Measurements from ENCODE around the gene HK1. TPM values are rescaled to one million over a fixed set of nuclear protein-coding genes. Genes with fewer than 3 reads are reported as not detected.

Gene HK1
- total RNA-seq, 4 donors from 2014 or later: 92.5 to 216 (median 126) TPM

DNA sequence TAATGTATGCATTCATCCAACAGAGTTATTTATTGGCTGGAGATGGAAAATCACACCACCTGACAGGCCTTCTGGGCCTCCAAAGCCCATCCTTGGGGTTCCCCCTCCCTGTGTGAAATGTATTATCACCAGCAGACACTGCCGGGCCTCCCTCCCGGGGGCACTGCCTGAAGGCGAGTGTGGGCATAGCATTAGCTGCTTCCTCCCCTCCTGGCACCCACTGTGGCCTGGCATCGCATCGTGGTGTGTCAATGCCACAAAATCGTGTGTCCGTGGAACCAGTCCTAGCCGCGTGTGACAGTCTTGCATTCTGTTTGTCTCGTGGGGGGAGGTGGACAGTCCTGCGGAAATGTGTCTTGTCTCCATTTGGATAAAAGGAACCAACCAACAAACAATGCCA lies 123.1 kb downstream of the HK1 start:
- H3K27me3 ChIP-seq: no peaks in the 10 kb centered on the region
- no peak overlapping the region for H3K4me3 ChIP-seq
- H3K9me3 ChIP-seq: no peaks in the 10 kb centered on the region
- WGBS, 2 donors (ENCODE audit: low coverage in 1 of 2): no CpG with 5 or more reads among the region's 11 CpGs
- H3K4me1 ChIP-seq: peaks cover 0 to 51% (median 14%) of the 10 kb centered on the region in 3 donors
- H3K27ac ChIP-seq: peak overlapping the region in 2 of 4 donors; percentile 19 to 96
- H3K36me3 ChIP-seq: peaks cover 0 to 99% of the 10 kb centered on the region in 2 donors
- no peak for ATAC-seq
- TF ChIP-seq POLR2AphosphoS5 (IDR thresholded peaks at IDR 0.05): no peak
- TF ChIP-seq POLR2A (IDR thresholded peaks at IDR 0.05): no peak
- TF ChIP-seq CTCF (IDR thresholded peaks at IDR 0.05): no peak
- no peak for TF ChIP-seq EP300 (IDR thresholded peaks at IDR 0.05)

DNA sequence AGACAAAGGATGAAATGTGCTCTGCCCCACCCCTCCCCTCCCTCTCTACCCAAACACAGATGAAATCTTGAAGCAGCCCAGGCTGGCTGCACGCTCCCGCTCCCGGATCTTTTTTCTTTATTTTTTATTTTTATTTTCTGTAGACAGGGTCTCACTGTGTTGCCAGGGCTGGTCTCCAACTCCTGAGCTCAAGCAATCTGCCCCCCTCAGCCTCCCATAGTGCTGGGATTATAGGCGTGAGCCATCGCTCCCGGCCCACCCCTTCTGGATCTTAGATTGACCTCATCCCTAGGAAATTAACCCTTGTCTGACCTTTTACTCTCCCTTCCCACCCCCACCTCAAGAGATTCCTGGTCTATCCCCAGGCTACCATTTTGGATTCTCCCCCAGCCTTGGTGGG lies 124.1 kb downstream of the HK1 start:
- no peak for ATAC-seq
- H3K27me3 ChIP-seq: no peaks in the 10 kb centered on the region
- no peak for TF ChIP-seq POLR2A (IDR thresholded peaks at IDR 0.05)
- H3K36me3 ChIP-seq: peaks cover 0 to 98% of the 10 kb centered on the region in 2 donors
- peak overlapping the region in 3 of 4 donors; percentile 29 to 96 (median 48) for H3K27ac ChIP-seq
- H3K4me1 ChIP-seq: peaks cover 0 to 61% (median 24%) of the 10 kb centered on the region in 3 donors
- 44 to 46% methylated on average over 6 of the region's 6 CpGs for WGBS, 2 donors (ENCODE audit: low coverage in 1 of 2)
- no peaks in the 10 kb centered on the region for H3K9me3 ChIP-seq
- H3K4me3 ChIP-seq: no peak overlapping the region

DNA sequence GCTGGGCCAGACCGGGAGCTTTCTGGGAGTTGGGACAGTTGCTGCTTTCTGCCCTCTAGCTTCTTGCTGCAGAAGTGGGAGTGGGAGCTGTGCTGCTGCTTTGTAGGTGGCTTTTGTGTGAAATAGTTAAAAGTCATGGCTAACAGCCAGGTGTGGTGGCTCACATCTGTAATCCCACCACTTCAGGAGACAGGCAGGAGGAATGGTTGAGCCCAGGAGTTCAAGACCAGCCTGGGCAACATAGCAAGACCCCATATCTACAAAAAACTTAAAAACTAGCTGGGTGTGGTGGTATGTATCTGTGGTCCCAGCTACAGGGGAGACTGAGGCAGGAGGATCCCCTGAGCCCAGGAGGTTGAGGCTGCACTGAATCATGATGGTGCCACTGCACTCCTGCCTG lies 124.8 kb downstream of the HK1 start:
- peaks cover 0 to 91% of the 10 kb centered on the region in 2 donors for H3K36me3 ChIP-seq
- TF ChIP-seq CTCF (IDR thresholded peaks at IDR 0.05): no peak
- TF ChIP-seq POLR2A (IDR thresholded peaks at IDR 0.05): no peak
- no peaks in the 10 kb centered on the region for H3K27me3 ChIP-seq
- no peaks in the 10 kb centered on the region for H3K9me3 ChIP-seq
- H3K4me3 ChIP-seq: no peak overlapping the region
- WGBS, 2 donors (ENCODE audit: low coverage in 1 of 2): 60% methylated on average over 1 of the region's 1 CpG; no CpG with 5 or more reads in 1 of the 2 donors
- H3K27ac ChIP-seq: peak overlapping the region in 3 of 4 donors; percentile 29 to 96 (median 48)
- ATAC-seq: no peak
- H3K4me1 ChIP-seq: peaks cover 0 to 67% (median 31%) of the 10 kb centered on the region in 3 donors

DNA sequence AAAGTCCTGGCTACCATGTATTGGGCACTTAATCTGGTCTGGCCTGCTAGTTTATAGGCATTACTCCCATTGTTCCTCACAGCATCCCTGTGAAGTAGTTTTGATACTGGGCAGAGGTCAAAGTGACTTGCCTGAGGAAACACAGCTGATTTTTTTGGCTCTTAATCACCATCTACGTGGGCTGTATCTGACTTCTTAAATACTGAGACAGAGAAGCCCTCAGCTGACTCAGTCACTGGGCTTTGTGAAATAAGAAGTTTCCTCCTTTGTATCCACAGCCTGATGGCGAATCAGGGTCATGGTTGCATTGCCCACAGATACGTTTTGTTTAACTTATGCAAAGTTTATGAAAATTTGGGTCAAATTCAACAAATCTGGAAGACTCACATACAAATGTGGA lies 125.2 kb downstream of the HK1 start:
- ATAC-seq: no peak
- Histone ChIP-seq H3K27ac (peak overlapping the region in 1 of 4 donors; percentile 96), H3K4me1 (peaks cover 0 to 68% (median 33%) of the 10 kb centered on the region in 3 donors), H3K4me3 (no peak overlapping the region), H3K36me3 (peaks cover 0 to 87% of the 10 kb centered on the region in 2 donors), H3K9me3 (no peaks in the 10 kb centered on the region), H3K27me3 (no peaks in the 10 kb centered on the region)
- TF ChIP-seq POLR2AphosphoS5 (IDR thresholded peaks at IDR 0.05): peak; percentile 82
- TF ChIP-seq EP300 (IDR thresholded peaks at IDR 0.05): no peak
- WGBS, 2 donors (ENCODE audit: low coverage in 1 of 2): 28 to 29% methylated on average over 2 to 3 of the region's 3 CpGs

- Histone ChIP-seq H3K27ac (peak overlapping the region in 3 of 4 donors; percentile 22 to 96 (median 92)), H3K36me3 (peaks cover 0 to 74% of the 10 kb centered on the region in 2 donors), H3K4me1 (peaks cover 0 to 72% (median 40%) of the 10 kb centered on the region in 3 donors), H3K4me3 (no peak overlapping the region), H3K9me3 (no peaks in the 10 kb centered on the region), H3K27me3 (no peaks in the 10 kb centered on the region)
- no peak for ATAC-seq
- WGBS, 2 donors (ENCODE audit: low coverage in 1 of 2): 100% methylated on average over 2 of the region's 10 CpGs; no CpG with 5 or more reads in 1 of the 2 donors
- no peak for TF ChIP-seq CTCF (IDR thresholded peaks at IDR 0.05)
- no peak for TF ChIP-seq POLR2A (IDR thresholded peaks at IDR 0.05)
- TF ChIP-seq EP300 (IDR thresholded peaks at IDR 0.05): no peak
- no peak for TF ChIP-seq POLR2AphosphoS5 (IDR thresholded peaks at IDR 0.05)
Measured at GRCh38 chr10:69404786-69405185, 126.5 kb downstream of the HK1 start.

- no peaks in the 10 kb centered on the region for H3K9me3 ChIP-seq
- H3K27me3 ChIP-seq: no peaks in the 10 kb centered on the region
- H3K4me3 ChIP-seq: no peak overlapping the region
- WGBS, 2 donors (ENCODE audit: low coverage in 1 of 2): 33 to 48% methylated on average over 1 to 2 of the region's 4 CpGs
- H3K27ac ChIP-seq: peak overlapping the region in 3 of 4 donors; percentile 92 to 97 (median 96)
- peaks cover 0 to 70% of the 10 kb centered on the region in 2 donors for H3K36me3 ChIP-seq
- ATAC-seq: no peak
- no peak for TF ChIP-seq POLR2AphosphoS5 (IDR thresholded peaks at IDR 0.05)
- no peak for TF ChIP-seq CTCF (IDR thresholded peaks at IDR 0.05)
- TF ChIP-seq EP300 (IDR thresholded peaks at IDR 0.05): no peak
- no peak for TF ChIP-seq POLR2A (IDR thresholded peaks at IDR 0.05)
- peaks cover 0 to 76% (median 40%) of the 10 kb centered on the region in 3 donors for H3K4me1 ChIP-seq
Measured at GRCh38 chr10:69405221-69405620, 126.9 kb downstream of the HK1 start.

All from gastroesophageal sphincter (tissue), 4 donors.